Peyer's patch (tissue), 4 donors: ENCODE measurements around the gene UBL7.

Experiments used
- CTCF ChIP-seq, 6 experiments: fragments of 450-650 bp in 4 of 6; fragments of 200-600 bp in 2 of 6; sonication (generic) in 1 of 6; IDR thresholded peaks; one replicate each; pipeline ENCODE4 v1.5.1; 2017 to 2019; ENCODE audit warnings: antibody characterized with exemption in 6 of 6, mild to moderate bottlenecking in 3 of 6, moderate library complexity in 1 of 6
- POLR2A ChIP-seq, 2 donors: fragments of 450-650 bp; IDR thresholded peaks; one replicate each; pipeline ENCODE4 v1.5.1; 2017; ENCODE audit warnings: antibody characterized with exemption in 2 of 2, mild to moderate bottlenecking in 2 of 2, moderate library complexity in 2 of 2

- TF ChIP-seq POLR2A (IDR thresholded peaks at IDR 0.05) (no peak), CTCF (IDR thresholded peaks at IDR 0.05) (no peak)
Measured at GRCh38 chr15:74403991-74404563, 56.9 kb downstream of the UBL7 start.
